Nephron progenitor cell (in vitro differentiated cells): ENCODE data around the gene CD4.

ENCODE experiments used
- DNase-seq: peaks from one replicate; pipeline ENCODE4 v3.0.0; 2021
- H3K27ac Mint-ChIP-seq: 2 replicates; pipeline ENCODE4 v1.8.0; 2021; ENCODE audit warnings: mild to moderate bottlenecking, moderate library complexity, mixed read lengths
- H3K27me3 Mint-ChIP-seq: 2 replicates; pipeline ENCODE4 v1.8.0; 2021; ENCODE audit warnings: mild to moderate bottlenecking, low read depth, mixed read lengths; ENCODE audit not compliant: poor library complexity
- H3K36me3 Mint-ChIP-seq: 2 replicates; pipeline ENCODE4 v1.8.0; 2021; ENCODE audit warnings: low read depth, mixed read lengths
- H3K4me1 Mint-ChIP-seq: 2 replicates; pipeline ENCODE4 v1.8.0; 2021; ENCODE audit warnings: mixed read lengths
- H3K4me3 Mint-ChIP-seq: 2 replicates; pipeline ENCODE4 v1.8.0; 2021; ENCODE audit warnings: mild to moderate bottlenecking, moderate library complexity, mixed read lengths
- H3K9me3 Mint-ChIP-seq: 2 replicates; pipeline ENCODE4 v1.8.0; 2021; ENCODE audit warnings: mild to moderate bottlenecking, moderate library complexity, mixed read lengths
- CTCF ChIP-seq: fragments of 200-600 bp; sonication (generic); IDR thresholded peaks from 2 replicates; pipeline ENCODE4 v1.5.0; 2021; ENCODE audit warnings: antibody characterized with exemption

Gene CD4

DNA sequence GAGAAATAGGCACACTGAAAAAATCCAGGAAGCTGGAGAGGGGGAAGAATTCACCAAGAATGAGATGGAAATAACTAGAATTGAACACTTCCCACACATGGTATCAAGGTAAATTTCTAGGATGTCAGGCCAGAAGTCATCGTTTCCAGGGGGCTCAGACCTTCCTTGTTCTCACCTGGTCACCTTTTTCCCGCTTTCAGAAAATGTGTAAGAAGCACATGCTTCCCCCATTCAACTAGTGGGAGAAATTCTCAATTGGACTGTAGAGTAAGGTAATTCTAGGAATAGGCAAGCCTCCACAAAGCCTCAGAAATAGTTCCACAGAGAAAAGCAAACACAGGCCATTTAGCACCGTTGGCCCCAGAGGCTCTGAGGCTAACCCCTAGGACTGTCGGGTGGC, 25.9 kb upstream of the CD4 start:
- no peak for DNase-seq
- Mint-ChIP-seq H3K27me3 (peaks cover 2% of the 10 kb centered on the region), H3K9me3 (no peaks in the 10 kb centered on the region), H3K4me3 (peak overlapping the region; percentile 82), H3K4me1 (peaks cover 76% of the 10 kb centered on the region), H3K27ac (peak overlapping the region; percentile 99), H3K36me3 (no peaks in the 10 kb centered on the region)
- no peak for TF ChIP-seq CTCF

DNA sequence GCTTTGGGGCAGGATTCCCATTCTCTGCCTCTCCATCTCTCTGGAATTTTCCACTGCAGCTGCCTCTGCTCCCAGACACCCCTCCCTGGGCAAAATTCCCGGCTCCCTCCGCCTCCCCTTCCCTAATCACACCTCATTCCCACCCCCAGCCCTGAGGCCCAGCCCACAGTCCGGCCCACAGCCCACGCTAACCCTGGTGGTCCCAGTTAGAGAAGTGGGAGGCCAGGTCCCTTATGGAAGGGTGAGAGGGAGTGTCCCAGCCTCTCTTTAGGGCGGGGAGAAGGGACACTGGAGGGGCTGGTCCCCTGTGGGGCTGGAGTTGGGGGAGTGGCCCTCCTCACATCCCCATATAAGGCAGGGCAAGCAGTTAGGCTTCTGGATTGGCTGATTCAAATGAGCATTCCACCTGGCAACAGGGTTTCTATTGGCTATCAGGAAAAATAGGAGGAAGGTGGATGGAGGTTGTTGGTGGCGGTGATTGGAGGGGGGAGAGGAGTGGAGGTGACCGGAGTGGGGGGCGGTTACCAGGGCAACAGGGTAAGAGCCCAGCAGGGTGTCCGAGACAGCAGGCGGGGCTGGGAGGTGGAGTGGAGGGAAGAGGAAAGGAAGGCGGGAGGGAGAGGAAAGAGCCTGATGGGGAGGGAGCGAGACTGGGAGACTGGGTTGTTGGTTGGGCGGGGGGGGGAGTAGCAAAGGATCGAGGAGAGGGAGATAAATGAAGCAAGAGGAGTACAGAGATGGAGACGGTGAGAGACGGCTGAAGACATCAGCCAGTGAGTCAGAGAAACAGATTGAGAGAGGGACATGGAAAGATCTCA, 25.1 kb upstream of the CD4 start:
- Mint-ChIP-seq H3K4me1 (peaks cover 76% of the 10 kb centered on the region), H3K27ac (peak overlapping the region; percentile 99), H3K9me3 (no peaks in the 10 kb centered on the region), H3K27me3 (no peaks in the 10 kb centered on the region), H3K4me3 (peak overlapping the region; percentile 82), H3K36me3 (no peaks in the 10 kb centered on the region)
- TF ChIP-seq CTCF, result no peak
- DNase-seq, result peak; percentile 94

DNA sequence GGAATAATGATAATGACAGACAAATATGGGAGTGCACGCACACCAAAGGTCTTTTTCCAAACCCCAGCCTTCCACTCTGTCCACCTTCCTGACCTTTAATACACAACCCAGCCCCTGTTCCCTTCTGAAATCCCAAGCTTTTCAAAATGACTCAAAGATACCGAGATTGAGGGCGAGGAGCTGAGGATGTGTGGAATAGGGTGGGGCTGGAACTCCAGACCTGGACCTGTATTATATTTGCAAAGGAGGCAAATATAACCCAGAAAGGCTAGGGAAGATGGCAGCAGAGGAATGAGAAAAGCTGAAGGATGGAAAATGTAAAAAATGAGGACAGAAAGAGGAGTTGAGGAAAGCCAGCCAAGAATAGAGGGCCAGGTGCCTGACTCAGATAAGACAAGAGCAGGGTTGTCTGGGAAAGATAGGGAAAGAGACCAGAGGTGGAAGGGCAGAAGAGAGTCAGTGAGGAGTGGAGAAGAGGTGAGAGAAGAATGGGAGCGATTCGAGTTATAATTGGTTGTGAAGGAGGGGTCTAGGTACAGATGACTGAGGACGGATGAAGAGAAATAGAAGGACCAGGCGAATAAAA, 24.2 kb upstream of the CD4 start:
- no peaks in the 10 kb centered on the region for H3K27me3 Mint-ChIP-seq
- H3K9me3 Mint-ChIP-seq, result no peaks in the 10 kb centered on the region
- peak overlapping the region; percentile 86 for H3K4me3 Mint-ChIP-seq
- peak overlapping the region; percentile 97 for H3K27ac Mint-ChIP-seq
- no peaks in the 10 kb centered on the region for H3K36me3 Mint-ChIP-seq
- TF ChIP-seq CTCF, result no peak
- no peak for DNase-seq
- peaks cover 74% of the 10 kb centered on the region for H3K4me1 Mint-ChIP-seq

DNA sequence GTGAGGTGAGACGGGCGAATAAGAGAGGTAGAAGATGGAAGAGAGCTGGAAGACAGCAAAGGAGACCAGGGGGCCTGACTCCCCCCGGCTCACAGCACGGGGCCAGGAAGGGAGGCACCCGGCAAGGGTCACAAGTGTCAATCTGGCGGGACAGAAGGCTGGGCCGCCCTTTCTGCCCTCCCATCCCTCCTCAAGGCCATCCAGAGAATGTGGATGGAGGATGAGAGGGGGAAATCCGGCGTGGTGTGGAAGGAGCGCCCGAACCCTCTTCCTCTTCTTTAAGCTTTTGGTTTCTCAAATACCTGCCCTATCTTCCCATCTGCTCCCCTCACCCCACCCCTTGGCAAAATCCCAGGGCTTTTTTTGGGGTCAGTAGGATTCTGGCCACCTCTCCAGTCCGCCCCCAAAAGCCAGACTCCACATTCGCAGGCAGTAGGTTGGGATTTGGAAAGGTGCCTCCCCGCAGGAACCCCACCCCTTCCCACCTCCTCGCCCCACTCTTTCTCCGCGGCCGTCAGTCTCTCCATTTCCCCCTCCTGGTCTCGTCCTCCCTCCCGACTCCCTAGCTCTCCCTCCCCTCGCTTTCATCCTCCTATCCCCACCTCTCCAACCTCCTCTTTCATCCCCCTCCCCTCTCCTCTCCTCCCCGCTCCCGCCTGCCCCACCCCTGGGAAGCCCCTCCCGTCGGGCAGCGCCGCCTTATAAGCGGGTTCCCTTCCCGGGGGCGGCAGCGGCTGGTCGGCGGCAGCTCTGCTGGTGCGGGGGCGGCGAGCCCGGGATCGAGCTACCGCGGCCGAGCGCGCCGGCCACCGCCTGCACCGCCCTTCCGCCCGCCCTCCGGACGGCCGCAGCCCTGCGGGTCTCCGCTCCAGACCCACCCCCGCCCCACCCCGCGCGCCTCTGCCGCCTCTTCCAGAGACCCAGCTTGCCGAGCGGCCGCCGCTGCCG, 23.4 kb upstream of the CD4 start, which contains the start of gene PTMS:
Gene PTMS (plus strand): TSS at position 730 of the 948 bp plus-strand sequence. CDS start 343 bp downstream, outside the sequence.
- Mint-ChIP-seq H3K36me3 (peaks cover 2% of the 10 kb centered on the region), H3K27me3 (no peaks in the 10 kb centered on the region), H3K4me3 (peak within 1 kb of the TSS; percentile 97), H3K4me1 (peaks cover 79% of the 10 kb centered on the region), H3K27ac (peak within 1 kb of the TSS; percentile 98), H3K9me3 (no peaks in the 10 kb centered on the region)
- TF ChIP-seq CTCF, result no peak
- peak; percentile 81 for DNase-seq

DNA sequence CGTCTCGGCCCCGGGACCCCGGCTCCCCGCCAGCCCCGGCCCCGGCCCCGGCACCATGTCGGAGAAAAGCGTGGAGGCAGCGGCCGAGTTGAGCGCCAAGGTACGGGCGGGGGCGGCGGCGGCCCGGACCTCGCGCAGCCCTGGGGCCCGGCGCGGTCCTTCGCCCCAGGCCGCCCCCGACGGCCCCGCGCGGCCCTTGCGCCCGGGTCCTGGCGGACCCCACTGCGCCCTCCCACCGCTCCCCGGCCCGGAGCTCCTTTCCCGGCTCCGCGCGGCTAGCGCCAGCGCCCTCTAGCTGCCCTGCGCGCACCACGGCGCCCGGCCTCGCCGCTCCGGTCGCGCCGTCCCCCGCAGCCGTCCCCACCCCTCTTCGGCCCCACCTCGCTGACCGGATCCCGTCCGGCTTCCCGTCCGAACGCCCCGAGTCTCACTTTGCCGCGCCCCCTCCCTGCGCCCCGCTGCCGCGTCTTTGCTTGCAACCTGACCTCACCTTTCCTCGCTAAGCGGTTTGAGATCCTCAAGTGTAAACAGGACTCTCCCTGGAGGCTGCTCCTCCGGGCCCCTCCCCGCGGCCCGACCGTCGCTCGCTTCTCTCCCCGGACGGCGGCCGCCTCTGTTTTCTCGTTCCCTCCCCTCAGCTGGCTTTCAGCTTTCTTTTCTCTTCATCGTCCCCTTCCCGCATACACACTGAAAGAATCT, 22.5 kb upstream of the CD4 start:
- H3K4me3 Mint-ChIP-seq, result peak overlapping the region; percentile 97
- peaks cover 11% of the 10 kb centered on the region for H3K36me3 Mint-ChIP-seq
- peaks cover under 1% of the 10 kb centered on the region for H3K27me3 Mint-ChIP-seq
- DNase-seq, result peak; percentile 84
- peak; percentile 23 for TF ChIP-seq CTCF
- peaks cover 80% of the 10 kb centered on the region for H3K4me1 Mint-ChIP-seq
- peak overlapping the region; percentile 98 for H3K27ac Mint-ChIP-seq
- no peaks in the 10 kb centered on the region for H3K9me3 Mint-ChIP-seq
